Measurements from ENCODE around the gene KCNQ1. TPM values are rescaled to one million over a fixed set of nuclear protein-coding genes. Genes with fewer than 3 reads are reported as not detected.
A peak's percentile ranks its signal among the peaks of the same experiment; 100 is the strongest.

Gene KCNQ1
- total and polyA plus RNA-seq, 2 of the 13 experiments (the other 11 are each of a cell fraction or from before 2014, with no cell fraction given): 0.02 to 0.08 TPM

GRCh38 chr11:2561696-2562581 lies 117.1 kb downstream of the KCNQ1 start (continued):
- no peak for TF ChIP-seq BCLAF1 (IDR thresholded peaks at IDR 0.05)
- no peak for TF ChIP-seq FOXK1 (CRISPR knock-in tag; IDR thresholded peaks at IDR 0.05; ENCODE audit: borderline replicate concordance, low read depth)
- no peak for TF ChIP-seq ZNF44 (CRISPR knock-in tag; IDR thresholded peaks at IDR 0.05)
- TF ChIP-seq REXO4 (CRISPR knock-in tag; IDR thresholded peaks at IDR 0.05; ENCODE audit: borderline replicate concordance): no peak
- TF ChIP-seq ZFX (CRISPR knock-in tag; IDR thresholded peaks at IDR 0.05; ENCODE audit: low read depth): peak; percentile 89
- TF ChIP-seq RERE (CRISPR knock-in tag; IDR thresholded peaks at IDR 0.05; ENCODE audit: low read depth): no peak
- TF ChIP-seq ZNF235 (CRISPR knock-in tag; IDR thresholded peaks at IDR 0.05; ENCODE audit: borderline replicate concordance): peak; percentile 54; the same call in 1 of the 2 replicates
- no peak for TF ChIP-seq NFYB (CRISPR knock-in tag; IDR thresholded peaks at IDR 0.05)
- no peak for TF ChIP-seq FOXJ3 (CRISPR knock-in tag; IDR thresholded peaks at IDR 0.05; ENCODE audit: borderline replicate concordance)
- 0 out of 2 replicates have a peak, but pooled peaks have one; percentile 46 for TF ChIP-seq SMAD9 (CRISPR knock-in tag; IDR thresholded peaks at IDR 0.05)
- TF ChIP-seq ATAD3A (CRISPR knock-in tag; IDR thresholded peaks at IDR 0.05): no peak
- TF ChIP-seq ZNF687 (CRISPR knock-in tag; IDR thresholded peaks at IDR 0.05): peak; percentile 93
- no peak for TF ChIP-seq ZNF569 (CRISPR knock-in tag; IDR thresholded peaks at IDR 0.05; ENCODE audit: borderline replicate concordance)
- TF ChIP-seq EZH2 (conservative IDR thresholded peaks at IDR 0.05; ENCODE audit: low read depth, low read length): no peak
- TF ChIP-seq NR2F2 (IDR thresholded peaks at IDR 0.05; ENCODE audit: borderline replicate concordance, low read depth): no peak
- no peak for TF ChIP-seq POLR2AphosphoS5 (IDR thresholded peaks at IDR 0.05; ENCODE audit: low read depth, low read length)

All from HepG2 (cell line).